OCI-LY1 (cell line): Measurements from ENCODE around the gene SNPH.

Experiments
- EZH2 ChIP-seq: fragments of 200-600 bp; sonication (generic), shearing (Covaris generic); IDR thresholded peaks from 2 replicates; pipeline ENCODE4 v1.8.0; 2017; ENCODE audit warnings: borderline replicate concordance, mixed run types, mild to moderate bottlenecking, antibody characterized with exemption, low read length, moderate library complexity, mixed read lengths
- TF ChIP-seq, protein P1 (sequence below): fragments of 200-600 bp; sonication (generic), shearing (Covaris generic); IDR thresholded peaks from 2 replicates; pipeline ENCODE4 v1.5.1; 2017; ENCODE audit warnings: mild to moderate bottlenecking, antibody characterized with exemption, low read length, moderate library complexity, mixed read lengths

DNA sequence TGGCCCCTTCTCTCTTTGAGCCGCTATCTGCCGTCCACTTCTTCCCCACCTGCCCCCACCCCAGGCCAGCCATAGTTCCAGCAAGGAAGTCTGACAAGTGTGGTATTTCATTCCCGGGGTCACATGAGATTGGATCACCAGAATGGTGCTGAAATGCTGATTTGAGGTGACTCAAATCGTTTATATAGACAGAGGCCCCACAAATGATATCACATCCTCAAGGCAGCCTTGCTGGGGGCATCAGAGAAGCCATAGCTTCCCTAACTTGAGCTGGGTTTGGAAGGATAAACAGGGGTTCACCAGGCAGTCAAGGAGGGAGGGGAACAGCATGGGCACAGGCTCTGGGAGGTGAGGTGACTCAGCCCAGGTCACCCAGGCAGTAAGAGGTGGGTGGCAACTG is 53.0 kb downstream of the SNPH start:
- TF ChIP-seq, protein P1, sequence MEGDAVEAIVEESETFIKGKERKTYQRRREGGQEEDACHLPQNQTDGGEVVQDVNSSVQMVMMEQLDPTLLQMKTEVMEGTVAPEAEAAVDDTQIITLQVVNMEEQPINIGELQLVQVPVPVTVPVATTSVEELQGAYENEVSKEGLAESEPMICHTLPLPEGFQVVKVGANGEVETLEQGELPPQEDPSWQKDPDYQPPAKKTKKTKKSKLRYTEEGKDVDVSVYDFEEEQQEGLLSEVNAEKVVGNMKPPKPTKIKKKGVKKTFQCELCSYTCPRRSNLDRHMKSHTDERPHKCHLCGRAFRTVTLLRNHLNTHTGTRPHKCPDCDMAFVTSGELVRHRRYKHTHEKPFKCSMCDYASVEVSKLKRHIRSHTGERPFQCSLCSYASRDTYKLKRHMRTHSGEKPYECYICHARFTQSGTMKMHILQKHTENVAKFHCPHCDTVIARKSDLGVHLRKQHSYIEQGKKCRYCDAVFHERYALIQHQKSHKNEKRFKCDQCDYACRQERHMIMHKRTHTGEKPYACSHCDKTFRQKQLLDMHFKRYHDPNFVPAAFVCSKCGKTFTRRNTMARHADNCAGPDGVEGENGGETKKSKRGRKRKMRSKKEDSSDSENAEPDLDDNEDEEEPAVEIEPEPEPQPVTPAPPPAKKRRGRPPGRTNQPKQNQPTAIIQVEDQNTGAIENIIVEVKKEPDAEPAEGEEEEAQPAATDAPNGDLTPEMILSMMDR, result no peak
- no peak for TF ChIP-seq EZH2
